ENCODE data around the gene INPP5J. TPM values are rescaled to one million over a fixed set of nuclear protein-coding genes. Genes with fewer than 3 reads are reported as not detected.

The INPP5J gene
- total and polyA plus RNA-seq, 2 of the 13 experiments (the other 11 are each of a cell fraction or from before 2014, with no cell fraction given), result 0.24 to 1.1 TPM

GRCh38 chr22:31136711-31137110 is 13.9 kb downstream of the INPP5J start (continued):
- TF ChIP-seq FOXO4 (CRISPR knock-in tag; conservative IDR thresholded peaks at IDR 0.05), result no peak
- no peak for TF ChIP-seq EHMT2 (IDR thresholded peaks at IDR 0.05; ENCODE audit: borderline replicate concordance, low read depth, low read length)
- no peak for TF ChIP-seq ZNF317 (CRISPR knock-in tag; IDR thresholded peaks at IDR 0.05)
- no peak for TF ChIP-seq NFE2 (CRISPR knock-in tag; IDR thresholded peaks at IDR 0.05)
- TF ChIP-seq ZNF17 (CRISPR knock-in tag; IDR thresholded peaks at IDR 0.05), result no peak

- intact Hi-C loops (cut with micrococcal nuclease; ENCODE audit: unreplicated experiment), result no loop called here
- in situ Hi-C loops (cut with HindIII; ENCODE audit: extremely low pct_ligation_motif_present, low pct_unique_long_range_greater_than_20kb), result no loop called here
- no peak for FAIRE-seq
- no peak overlapping the region for H3K27ac ChIP-seq (ENCODE audit: extremely low read length, insufficient read depth, low read length)
- no peaks in the 10 kb centered on the region for H3K36me3 ChIP-seq (replicated peaks in 1 of 2; ENCODE audit: control insufficient read depth in 1 of 2, insufficient read depth in 2 of 2, low read length in 2 of 2)
- H4K20me1 ChIP-seq (ENCODE audit: insufficient read depth, low read length), result no peaks in the 10 kb centered on the region
- H3K4me2 ChIP-seq (ENCODE audit: low read depth, low read length), result no peak overlapping the region
- no peak for DNase-seq (ENCODE audit: low spot score)
- BruUV-seq (replicated peaks), result no TSS peak
- H3K4me3 ChIP-seq (replicated peaks in 1 of 3; ENCODE audit: insufficient read depth in 1 of 3, low read depth in 2 of 3, low read length in 3 of 3), result no peak overlapping the region
- H3K9me3 ChIP-seq (ENCODE audit: low read length), result no peaks in the 10 kb centered on the region
- POLR2A ChIA-PET, result no interaction called here
- CTCF ChIA-PET (ENCODE audit: low intra/inter-chr PET ratio, low total read pairs), result no interaction called here
- TF ChIP-seq NFE2 (CRISPR knock-in tag; IDR thresholded peaks at IDR 0.05), result no peak
- no peak for TF ChIP-seq SNAPC5 (CRISPR knock-in tag; IDR thresholded peaks at IDR 0.05; ENCODE audit: borderline replicate concordance)
- no peak for TF ChIP-seq ZNF567 (CRISPR knock-in tag; IDR thresholded peaks at IDR 0.05; ENCODE audit: borderline replicate concordance)
- TF ChIP-seq AGO2 (optimal IDR thresholded peaks at IDR 0.05; ENCODE audit: low read depth, low read length), result no peak
- H3K9ac ChIP-seq (ENCODE audit: insufficient read depth, low read depth, low read length), result no peak overlapping the region
- H3K27me3 ChIP-seq (ENCODE audit: control insufficient read depth in 1 of 2, insufficient read depth in 2 of 2, low read length in 2 of 2), result peaks cover 5 to 39% of the 10 kb centered on the region in 2 experiments
- H3K4me1 ChIP-seq (ENCODE audit: insufficient read depth, low read length), result peaks cover 18% of the 10 kb centered on the region
- no peaks in the 10 kb centered on the region for H3K79me2 ChIP-seq (ENCODE audit: insufficient read depth, low read length)
- ATAC-seq, result no peak
- 18% methylated on average over 4 of the region's 10 CpGs for WGBS (ENCODE audit: low lambda C conversion rate)
- H2AFZ ChIP-seq (ENCODE audit: low read length), result no peak overlapping the region
These were observed 15.0 kb downstream of the INPP5J start for GRCh38 chr22:31137721-31138120.
